ENCODE results near the gene SPDYE1.

The SPDYE1 gene

DNA sequence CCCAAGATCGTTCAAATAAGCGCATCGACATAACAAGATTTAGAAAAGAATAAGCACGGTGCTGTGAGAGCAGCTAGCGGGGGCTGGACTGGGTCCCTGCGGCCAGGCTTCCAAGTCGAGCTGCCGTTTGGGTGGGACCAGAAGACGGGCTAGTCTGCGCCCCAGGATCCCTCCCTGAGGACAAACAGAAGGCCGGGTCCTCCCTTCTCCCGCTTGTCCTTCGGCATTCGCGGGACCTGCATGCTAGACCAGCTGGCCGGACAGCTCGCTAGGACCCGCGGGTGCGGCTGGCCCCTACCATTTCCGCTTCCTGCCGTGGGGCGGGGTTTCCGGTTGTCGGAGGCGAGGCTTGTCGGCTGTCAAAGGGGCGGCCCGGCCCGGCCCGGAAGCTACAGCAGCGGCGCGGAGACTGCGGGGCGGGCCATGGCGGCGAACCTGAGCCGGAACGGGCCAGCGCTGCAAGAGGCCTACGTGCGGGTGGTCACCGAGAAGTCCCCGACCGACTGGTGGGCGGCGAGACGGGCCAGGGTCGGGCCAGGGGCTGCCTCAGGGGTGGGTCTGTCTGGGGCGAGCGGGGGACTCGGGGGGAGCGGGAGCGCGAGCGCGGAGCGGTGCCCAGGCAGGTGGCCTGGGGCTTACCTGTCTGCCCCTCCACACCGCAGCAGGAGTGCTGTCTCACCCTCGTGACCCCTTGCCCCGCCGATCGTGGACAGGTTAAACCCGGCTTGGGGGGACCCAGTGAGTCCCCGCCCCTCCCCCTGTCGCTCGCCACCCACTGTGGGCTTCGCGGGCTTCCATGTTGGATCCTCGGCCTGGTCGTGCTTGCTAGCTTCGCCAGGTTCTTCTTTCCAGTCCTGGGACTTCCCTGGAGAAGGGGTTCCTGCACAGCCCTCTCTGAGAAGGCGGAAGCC, 46.9 kb downstream of the SPDYE1 start, which contains the start of gene DBNL:
Gene DBNL (plus strand): TSS at position 388 of the 911 bp plus-strand sequence. CDS start 36 bp downstream, at position 424.
- DNase-seq, result peak; percentile 88

DNA sequence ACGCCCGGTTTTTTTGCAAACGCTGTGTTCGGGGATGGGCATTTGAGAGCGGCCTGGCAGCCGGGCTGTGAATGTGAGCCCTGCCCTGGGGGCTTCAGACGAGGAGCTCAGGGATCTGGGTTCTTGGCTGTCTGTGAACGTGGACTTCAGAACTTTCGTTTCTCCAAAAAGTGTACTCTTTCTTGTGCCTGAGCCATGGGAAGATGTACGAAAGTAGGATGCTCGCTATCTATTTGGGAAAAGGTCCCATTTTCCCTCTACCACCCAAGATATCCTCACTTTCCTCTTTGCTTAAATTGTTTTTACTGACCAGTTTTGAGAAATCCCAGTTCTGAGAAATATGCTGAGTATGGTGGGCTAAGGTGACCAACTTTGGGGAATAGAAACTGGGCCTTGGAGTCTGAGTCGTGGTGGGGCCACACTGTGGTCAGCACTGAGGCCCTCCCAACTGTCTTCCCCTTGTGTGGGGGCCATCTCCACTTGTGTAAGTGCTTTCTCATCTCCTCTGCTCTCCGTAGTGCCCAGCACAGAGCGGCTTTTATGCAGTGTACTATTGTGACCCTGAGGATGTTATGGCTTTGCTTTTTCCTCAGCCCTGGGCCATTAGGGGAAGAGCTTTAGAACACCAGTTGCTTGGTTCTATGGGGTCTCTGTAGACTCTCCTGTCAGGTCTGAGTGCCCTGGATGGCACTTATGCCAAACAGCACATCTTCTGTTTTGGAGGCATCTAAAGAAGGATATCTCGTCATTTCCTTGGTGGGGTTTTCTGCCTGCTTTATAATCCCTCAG, 47.7 kb downstream of the SPDYE1 start:
- no peak for DNase-seq

DNA sequence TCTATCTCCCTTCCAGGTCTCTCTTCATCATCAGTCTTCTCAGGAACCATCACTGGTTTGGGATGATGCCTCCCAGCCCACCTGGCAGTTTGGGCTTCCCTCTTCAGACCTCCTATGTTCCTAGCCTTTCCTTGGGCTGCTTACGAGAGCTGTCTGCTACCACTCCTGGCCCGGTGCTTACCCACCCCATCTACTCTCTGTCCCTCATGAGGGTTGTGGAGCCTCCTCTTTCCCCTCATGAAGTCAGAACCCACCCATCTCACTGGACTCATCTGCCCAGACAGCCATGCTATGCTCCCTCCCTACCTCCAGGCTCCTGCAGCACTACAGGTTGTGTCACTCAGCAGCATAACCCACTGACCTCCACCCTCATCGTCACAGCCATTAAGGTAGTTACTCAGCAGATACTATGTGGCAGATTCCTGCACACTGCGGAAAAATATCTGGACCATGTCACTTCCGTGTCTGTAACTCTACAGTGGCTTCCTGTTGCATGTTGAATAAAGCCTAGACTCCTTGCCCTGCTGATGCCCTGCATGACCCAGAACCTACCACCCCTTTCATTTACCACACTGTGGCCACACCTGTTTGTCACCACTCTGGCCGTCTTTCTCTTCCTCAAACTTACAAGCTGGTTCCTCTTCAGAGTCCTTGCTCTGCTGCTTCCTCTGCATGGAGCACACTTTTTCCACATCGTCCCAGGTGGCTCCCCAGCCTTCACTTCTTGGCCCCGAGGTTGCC, 48.8 kb downstream of the SPDYE1 start:
- DNase-seq, result peak; percentile 87

DNA sequence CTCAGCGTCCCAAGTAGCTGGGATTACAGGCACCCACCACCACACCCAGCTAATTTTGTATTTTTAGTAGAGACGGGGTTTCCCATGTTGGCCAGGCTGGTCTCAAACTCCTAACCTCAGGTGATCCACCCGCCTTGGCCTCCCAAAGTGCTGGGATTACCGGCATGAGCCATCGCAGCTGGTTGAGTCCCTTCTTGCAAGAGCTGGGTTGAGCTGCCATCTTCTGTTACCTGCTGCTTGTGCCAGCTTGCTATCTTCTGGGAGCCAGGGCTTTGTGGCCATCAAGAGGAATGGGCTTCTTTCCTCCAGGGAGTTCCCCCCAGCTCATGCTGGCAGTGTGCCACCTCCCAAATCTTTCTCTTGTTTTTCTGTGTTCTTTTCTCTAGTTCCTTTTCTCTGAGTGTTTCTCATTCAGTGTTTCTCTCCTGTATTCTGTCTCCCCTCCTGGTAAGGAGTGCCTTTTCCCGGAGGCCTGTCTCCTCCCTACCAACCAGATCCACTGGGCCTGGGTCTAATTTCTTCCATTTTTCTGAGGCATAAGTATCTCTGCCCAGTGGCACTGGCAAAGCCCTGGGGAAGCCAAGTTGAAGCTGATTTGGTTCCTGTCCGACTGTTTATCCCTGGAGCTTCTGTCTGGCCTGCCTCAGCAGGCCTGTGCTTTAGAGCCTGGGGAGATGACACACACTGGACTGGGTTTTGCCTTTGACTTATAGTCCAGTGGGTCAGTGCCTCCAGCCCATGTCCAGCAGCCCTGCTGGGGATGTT, 50.5 kb downstream of the SPDYE1 start:
- no peak for DNase-seq

DNA sequence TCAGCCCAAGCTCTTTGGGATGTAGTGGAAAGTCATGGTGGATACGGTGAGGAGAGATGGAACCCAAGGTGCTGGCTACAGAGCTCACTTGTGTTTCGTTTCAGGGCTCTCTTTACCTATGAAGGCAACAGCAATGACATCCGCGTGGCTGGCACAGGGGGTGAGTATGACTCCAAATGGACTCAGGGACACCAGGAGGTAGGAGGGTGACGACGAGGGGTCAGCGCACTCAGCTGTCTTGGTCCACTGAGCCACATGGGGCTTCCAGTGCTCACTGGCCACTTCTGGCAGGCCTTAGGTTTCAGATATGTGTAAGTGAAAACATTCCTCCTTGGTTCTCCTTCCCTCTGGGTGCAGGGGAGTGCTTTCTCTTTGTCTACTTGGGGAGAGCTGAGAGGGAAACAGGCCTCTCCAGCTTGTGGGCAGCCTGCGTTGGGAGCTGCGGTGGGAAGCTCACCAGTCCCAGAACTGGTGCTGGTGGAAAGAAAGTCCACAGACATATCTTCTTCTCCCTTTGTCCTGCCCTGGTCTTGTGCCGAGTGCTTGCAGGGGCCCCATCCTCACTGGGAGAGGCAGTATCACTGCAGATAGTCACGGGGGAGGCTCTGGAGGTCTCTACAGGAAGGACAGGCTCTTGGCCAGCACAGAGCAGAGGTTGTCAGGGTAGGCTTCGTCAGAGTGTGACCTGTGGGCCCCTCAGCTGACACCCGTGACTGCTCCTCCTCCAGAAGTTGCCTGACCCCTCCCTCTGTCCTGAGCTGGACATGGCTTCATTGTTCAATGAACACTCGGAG, 52.6 kb downstream of the SPDYE1 start:
- no peak for DNase-seq

DNA sequence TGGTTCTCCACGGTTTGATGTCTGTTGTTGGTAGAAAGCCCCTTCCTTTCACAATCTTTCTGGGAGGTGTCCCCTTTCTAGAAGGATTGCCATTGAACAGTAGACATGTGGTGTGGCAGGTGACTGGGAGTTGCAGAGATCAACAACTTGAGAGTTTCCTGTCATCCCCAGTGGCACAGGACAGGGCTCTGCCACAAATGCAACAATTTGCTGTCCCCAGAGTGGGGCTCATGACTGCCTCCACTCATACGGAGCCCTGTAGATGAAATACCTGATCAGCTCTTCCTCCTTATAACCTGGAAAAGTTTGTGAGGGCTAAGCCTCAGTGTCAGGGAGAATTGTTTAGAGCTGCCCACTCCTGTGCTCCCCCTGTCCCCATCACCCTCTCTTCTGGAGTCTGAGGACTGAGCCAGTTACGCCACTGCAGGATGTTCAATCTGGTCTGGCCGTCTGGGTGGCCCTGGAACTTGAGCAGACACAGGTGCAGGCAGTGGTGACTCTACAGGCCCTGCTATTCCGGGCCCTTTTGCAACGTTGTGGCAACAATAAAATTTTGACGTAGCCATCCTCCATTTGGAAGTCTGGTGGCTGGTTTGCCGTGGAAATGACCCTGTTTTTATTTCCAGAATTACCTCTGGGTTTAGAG, 53.3 kb downstream of the SPDYE1 start:
- DNase-seq, result no peak

DNA sequence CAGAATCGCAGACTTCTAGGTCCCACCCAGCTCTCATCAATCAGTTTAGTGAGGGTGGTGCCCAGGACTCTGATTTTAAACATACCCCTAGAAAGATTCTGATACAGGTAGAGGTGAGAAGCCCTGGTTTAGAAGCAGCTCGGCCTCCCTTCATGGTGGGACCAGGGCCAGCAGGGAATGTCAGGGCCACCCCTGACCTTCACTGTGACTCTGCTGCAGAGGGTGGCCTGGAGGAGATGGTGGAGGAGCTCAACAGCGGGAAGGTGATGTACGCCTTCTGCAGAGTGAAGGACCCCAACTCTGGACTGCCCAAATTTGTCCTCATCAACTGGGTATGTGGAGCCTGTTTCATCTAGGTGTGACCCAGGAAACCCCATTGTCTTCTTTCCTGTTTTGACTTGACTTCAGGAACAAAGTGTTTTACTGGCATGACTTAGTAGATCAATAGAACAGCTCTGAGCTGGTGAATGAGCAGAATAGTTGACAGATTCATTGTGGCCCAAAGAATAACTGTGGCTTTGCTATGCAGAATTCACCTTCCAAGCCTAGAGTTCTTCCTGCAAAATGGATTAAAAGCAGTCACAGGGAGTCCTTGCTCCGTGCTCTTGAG, 54.0 kb downstream of the SPDYE1 start:
- DNase-seq, result no peak

DNA sequence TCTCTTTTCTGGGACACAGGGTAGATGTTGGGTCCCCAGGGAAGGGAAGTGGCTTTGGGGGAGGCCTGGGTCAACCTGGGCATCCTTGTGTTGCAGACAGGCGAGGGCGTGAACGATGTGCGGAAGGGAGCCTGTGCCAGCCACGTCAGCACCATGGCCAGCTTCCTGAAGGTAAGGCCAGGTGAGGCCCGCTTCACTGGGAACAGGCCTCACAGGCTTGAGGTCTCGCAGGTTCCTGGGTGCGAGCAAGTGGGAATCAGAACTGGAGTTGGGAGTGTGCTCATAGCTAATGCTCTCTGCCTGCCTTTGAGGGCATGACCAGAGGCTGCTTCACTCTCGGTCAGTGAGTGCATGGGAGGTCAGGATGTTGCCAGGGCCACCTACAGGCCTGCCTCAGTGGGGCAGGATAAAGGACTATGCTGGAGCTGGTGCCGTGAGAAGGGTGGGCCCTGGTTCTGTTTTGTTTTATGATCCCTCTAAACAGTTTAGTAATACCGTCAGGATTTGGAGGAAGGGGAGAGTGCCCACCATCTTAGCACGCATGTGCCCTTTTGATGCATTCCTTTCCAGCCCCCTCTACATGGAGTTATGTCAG, 55.2 kb downstream of the SPDYE1 start:
- DNase-seq, result no peak

DNA sequence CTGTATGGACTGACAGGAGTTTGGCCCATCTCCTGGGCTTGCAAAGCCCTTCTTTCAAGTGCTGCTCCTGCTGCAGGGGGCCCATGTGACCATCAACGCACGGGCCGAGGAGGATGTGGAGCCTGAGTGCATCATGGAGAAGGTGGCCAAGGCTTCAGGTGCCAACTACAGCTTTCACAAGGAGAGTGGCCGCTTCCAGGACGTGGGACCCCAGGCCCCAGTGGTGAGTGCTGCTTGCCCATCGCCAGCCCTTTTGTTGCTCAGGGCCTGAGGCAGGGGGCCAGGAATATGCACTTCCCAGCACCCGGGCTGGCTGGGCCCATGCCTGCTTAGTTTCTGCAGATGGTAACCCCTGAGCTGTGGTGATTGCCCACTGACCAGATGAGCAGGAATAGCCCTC, 59.0 kb downstream of the SPDYE1 start:
- peak; percentile 12 for DNase-seq

DNA sequence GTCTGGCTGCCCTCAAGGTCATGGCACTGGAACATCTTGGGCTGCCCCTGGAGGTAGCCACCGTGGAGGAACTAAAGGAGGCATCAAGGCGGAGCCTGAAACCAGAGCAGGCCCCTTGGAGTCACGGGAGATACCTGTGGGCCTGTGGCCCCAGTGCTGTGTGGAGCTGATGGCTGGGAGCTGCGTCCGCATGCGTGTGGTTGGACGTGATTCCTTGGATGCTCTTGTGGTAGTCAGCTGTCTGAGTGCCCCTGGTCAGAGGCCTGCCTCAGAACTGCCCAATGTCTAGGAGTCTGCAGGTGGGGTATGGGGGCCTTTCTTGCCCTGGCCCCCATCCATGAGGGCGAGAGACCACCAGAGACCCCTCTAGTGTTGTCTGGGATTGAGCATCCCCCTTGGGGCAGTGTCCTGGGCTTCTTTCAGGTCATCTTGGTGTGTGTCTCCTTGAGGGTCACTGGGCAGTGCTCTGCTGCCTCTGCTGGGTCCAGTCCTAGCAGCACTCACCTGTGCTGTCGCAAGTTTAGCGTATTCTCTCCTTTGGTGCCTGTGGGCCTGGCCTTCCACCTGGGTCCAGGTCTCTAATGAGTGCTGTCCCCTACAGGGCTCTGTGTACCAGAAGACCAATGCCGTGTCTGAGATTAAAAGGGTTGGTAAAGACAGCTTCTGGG, 59.6 kb downstream of the SPDYE1 start:
- peak; percentile 10 for DNase-seq

DNA sequence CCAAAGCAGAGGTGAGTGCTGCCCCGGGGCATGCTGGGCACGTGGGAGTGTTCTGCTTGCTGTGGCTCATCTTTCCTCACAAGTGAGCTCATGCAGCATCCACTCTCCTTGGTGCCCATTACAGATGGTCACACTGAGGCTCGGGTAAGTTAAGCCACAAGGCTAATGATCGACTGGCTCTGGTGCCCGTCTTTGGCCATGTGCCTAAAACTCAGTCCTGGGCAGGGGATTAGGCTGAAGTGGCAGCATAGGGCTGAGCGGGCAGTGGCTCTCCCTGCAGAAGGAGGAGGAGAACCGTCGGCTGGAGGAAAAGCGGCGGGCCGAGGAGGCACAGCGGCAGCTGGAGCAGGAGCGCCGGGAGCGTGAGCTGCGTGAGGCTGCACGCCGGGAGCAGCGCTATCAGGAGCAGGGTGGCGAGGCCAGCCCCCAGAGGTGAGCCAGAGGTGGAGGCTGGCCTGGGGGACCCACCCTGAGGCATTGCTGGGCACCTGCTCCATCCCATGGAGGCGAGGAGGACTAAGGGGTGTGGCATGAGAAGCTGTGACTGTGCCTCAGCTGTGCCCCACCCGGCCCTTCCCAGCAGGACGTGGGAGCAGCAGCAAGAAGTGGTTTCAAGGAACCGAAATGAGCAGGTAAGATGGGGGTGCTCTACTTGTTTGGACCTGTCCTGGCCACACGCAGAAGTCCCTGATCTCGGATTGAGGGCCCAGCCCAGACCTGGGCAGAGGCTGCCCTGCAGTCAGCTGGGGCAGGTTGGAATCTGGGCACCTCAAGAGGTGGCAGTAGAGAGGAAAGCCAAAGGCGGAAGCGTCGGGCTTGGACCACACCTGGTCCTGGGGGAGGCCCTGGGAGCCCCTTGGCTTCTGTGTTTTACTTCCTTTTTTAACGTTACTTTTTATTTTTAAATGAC, 60.4 kb downstream of the SPDYE1 start:
- DNase-seq, result peak; percentile 36

DNA sequence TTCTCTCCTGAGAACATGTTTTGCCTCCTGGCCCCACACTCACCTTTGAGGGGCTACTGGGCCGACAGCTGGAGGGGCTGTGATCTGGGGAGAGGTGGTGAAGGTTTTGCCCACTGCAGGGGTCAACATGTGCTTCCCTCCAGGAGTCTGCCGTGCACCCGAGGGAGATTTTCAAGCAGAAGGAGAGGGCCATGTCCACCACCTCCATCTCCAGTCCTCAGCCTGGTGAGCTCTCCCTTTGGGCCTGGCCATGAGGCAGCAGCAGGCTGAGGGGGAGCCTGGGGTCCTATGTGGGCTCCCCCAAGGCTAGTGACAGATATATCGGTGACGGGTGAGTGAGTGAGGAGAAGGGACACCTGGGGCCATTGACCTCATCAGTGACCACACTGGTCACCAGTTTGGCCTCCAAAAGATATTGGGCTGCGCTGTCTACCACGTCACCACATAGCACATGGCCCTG, 61.1 kb downstream of the SPDYE1 start:
- no peak for DNase-seq

DNA sequence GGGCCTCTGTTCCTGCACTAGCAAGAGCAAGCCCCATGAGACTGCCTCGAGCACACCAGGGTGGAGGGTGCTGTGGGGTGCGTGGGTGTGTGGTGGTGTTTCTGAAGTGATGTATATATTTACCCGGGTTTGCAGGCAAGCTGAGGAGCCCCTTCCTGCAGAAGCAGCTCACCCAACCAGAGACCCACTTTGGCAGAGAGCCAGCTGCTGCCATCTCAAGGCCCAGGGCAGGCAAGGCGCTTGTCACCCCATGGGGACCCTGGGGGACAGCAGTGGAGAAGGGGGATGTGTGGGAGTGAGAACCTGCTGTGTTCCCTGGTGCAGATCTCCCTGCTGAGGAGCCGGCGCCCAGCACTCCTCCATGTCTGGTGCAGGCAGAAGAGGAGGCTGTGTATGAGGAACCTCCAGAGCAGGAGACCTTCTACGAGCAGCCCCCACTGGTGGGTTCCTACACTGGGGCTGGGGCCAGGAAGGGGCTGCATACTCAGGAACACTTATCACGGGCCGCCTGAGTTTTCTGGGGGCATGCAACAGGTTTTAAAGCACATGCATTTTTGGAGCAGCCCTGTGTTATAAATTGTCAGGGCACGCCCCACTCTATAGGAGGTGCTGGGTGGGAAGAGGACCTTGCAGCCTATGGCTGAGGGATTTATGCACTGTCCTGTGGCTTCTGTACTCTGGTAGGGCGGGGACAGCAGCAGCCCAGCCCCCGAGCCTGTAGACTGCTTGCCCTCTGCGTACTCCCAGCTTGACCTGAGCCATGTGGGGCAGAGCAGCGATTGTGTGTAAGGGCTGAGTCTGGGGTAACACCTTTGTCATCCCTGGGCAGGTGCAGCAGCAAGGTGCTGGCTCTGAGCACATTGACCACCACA, 61.8 kb downstream of the SPDYE1 start:
- peak; percentile 74 for DNase-seq
